H9 (cell line): Measurements from ENCODE around the gene COPB2. TPM values are rescaled to one million over a fixed set of nuclear protein-coding genes. Genes with fewer than 3 reads are reported as not detected.

ENCODE experiments used
- DNase-seq: peaks from one replicate; pipeline ENCODE4 v3.0.0-alpha.2; 2017
- H2AFZ ChIP-seq: one replicate; pipeline ENCODE4 v1.6.1; 2013; ENCODE audit warnings: mild to moderate bottlenecking, low read length, control low read depth, moderate library complexity
- H2AK5ac ChIP-seq: 2 replicates; pipeline ENCODE4 v1.6.1; 2013; ENCODE audit warnings: low read length, control low read depth, mixed read lengths; ENCODE audit not compliant: insufficient read length
- H2BK120ac ChIP-seq: one replicate; pipeline ENCODE4 v1.6.1; 2013; ENCODE audit warnings: low read depth, mild to moderate bottlenecking, low read length, control low read depth, inconsistent platforms; ENCODE audit not compliant: poor library complexity, severe bottlenecking
- H2BK12ac ChIP-seq: 2 replicates; pipeline ENCODE4 v1.6.1; 2013; ENCODE audit warnings: low read length, control low read depth, mixed read lengths, low read depth; ENCODE audit not compliant: insufficient read length
- H2BK15ac ChIP-seq: 2 replicates; pipeline ENCODE4 v1.6.1; 2013; ENCODE audit warnings: low read depth, low read length, control low read depth
- H2BK20ac ChIP-seq: one replicate; pipeline ENCODE4 v1.6.1; 2013; ENCODE audit warnings: low read depth, mild to moderate bottlenecking, low read length, control low read depth, inconsistent platforms; ENCODE audit not compliant: poor library complexity, severe bottlenecking
- H2BK5ac ChIP-seq: 2 replicates; pipeline ENCODE4 v1.6.1; 2013; ENCODE audit warnings: low read length, control low read depth, mixed read lengths; ENCODE audit not compliant: insufficient read length
- H3K14ac ChIP-seq: 2 replicates; pipeline ENCODE4 v1.6.1; 2013; ENCODE audit warnings: low read length, control low read depth; ENCODE audit not compliant: insufficient read depth
- H3K18ac ChIP-seq: 2 replicates; pipeline ENCODE4 v1.6.1; 2013; ENCODE audit warnings: low read depth, mild to moderate bottlenecking, mixed read lengths, low read length, control low read depth; ENCODE audit not compliant: insufficient read length
- H3K23ac ChIP-seq: 2 replicates; pipeline ENCODE4 v1.6.1; 2013; ENCODE audit warnings: low read length, control low read depth, mixed read lengths, low read depth; ENCODE audit not compliant: insufficient read length
- H3K23me2 ChIP-seq: 2 replicates; pipeline ENCODE4 v1.6.1; 2013; ENCODE audit warnings: low read depth, mild to moderate bottlenecking, mixed read lengths, low read length, control low read depth; ENCODE audit not compliant: insufficient read length, poor library complexity, severe bottlenecking
- H3K27ac ChIP-seq: 2 replicates; pipeline ENCODE4 v1.5.1; 2013; ENCODE audit warnings: low read length, control low read depth, mixed read lengths, low read depth; ENCODE audit not compliant: insufficient read length
- H3K27me3 ChIP-seq: 2 replicates; pipeline ENCODE4 v1.6.1; 2013; ENCODE audit warnings: low read length, control low read depth, inconsistent platforms; ENCODE audit not compliant: insufficient read depth
- H3K4ac ChIP-seq: 2 replicates; pipeline ENCODE4 v1.6.1; 2013; ENCODE audit warnings: low read depth, mild to moderate bottlenecking, control low read depth, inconsistent platforms, low read length, moderate library complexity
- H3K4me1 ChIP-seq: 2 replicates; pipeline ENCODE4 v1.6.1; 2013; ENCODE audit warnings: low read length, control low read depth, inconsistent platforms; ENCODE audit not compliant: insufficient read depth
- H3K4me2 ChIP-seq: 2 replicates; pipeline ENCODE4 v1.6.1; 2013; ENCODE audit warnings: low read length, control low read depth, mixed read lengths; ENCODE audit not compliant: insufficient read length, insufficient read depth
- H3K56ac ChIP-seq: 2 replicates; pipeline ENCODE4 v1.6.1; 2013; ENCODE audit warnings: low read depth, mild to moderate bottlenecking, mixed read lengths, low read length, control low read depth; ENCODE audit not compliant: insufficient read length
- H3K79me1 ChIP-seq: 2 replicates; pipeline ENCODE4 v1.6.1; 2013; ENCODE audit warnings: low read depth, mild to moderate bottlenecking, moderate library complexity, low read length, control low read depth, inconsistent platforms; ENCODE audit not compliant: insufficient read depth, poor library complexity, severe bottlenecking
- H3K79me2 ChIP-seq: 2 replicates; pipeline ENCODE4 v1.6.1; 2013; ENCODE audit warnings: low read length, control low read depth, inconsistent platforms; ENCODE audit not compliant: insufficient read depth
- H3K9ac ChIP-seq: 2 replicates; pipeline ENCODE4 v1.6.1; 2013; ENCODE audit warnings: low read length, control low read depth, mixed read lengths; ENCODE audit not compliant: insufficient read length; ENCODE audit errors: extremely low read depth
- H3K9me3 ChIP-seq: one replicate; pipeline ENCODE4 v1.6.1; 2013; ENCODE audit warnings: low read depth, low read length, inconsistent platforms; ENCODE audit not compliant: control insufficient read depth
- H3T11ph ChIP-seq: one replicate; pipeline ENCODE4 v1.6.1; 2013; ENCODE audit warnings: mild to moderate bottlenecking, low read length, control low read depth, inconsistent platforms
- H4K20me1 ChIP-seq: one replicate; pipeline ENCODE4 v1.6.1; 2013; ENCODE audit not compliant: control insufficient read depth, insufficient read length, insufficient read depth
- H4K5ac ChIP-seq: 2 replicates; pipeline ENCODE4 v1.6.1; 2013; ENCODE audit warnings: low read depth, mild to moderate bottlenecking, mixed read lengths, low read length, control low read depth; ENCODE audit not compliant: insufficient read length
- H4K8ac ChIP-seq: replicated peaks from 2 replicates; pipeline ENCODE4 v1.6.1; 2013; ENCODE audit warnings: low read length, control low read depth, mixed read lengths, low read depth; ENCODE audit not compliant: insufficient read length
- H4K91ac ChIP-seq: 2 replicates; pipeline ENCODE4 v1.6.1; 2013; ENCODE audit warnings: low read depth, mild to moderate bottlenecking, moderate library complexity, mixed read lengths, low read length, control low read depth; ENCODE audit not compliant: insufficient read length
- H3K27ac Mint-ChIP-seq, 3 experiments: 2 replicates in 2 of 3; 3 replicates in 1 of 3; pipeline ENCODE4 v1.8.0; 2020 to 2021; ENCODE audit warnings: mixed read lengths in 3 of 3, mild to moderate bottlenecking in 1 of 3, moderate library complexity in 1 of 3
- H3K27me3 Mint-ChIP-seq: 2 replicates; pipeline ENCODE4 v1.8.0; 2021; ENCODE audit warnings: low read depth, mild to moderate bottlenecking, moderate library complexity, mixed read lengths
- H3K36me3 Mint-ChIP-seq, 3 experiments: 2 replicates in 2 of 3; 3 replicates in 1 of 3; pipeline ENCODE4 v1.8.0; 2020 to 2021; ENCODE audit warnings: low read depth in 3 of 3, mixed read lengths in 3 of 3; ENCODE audit not compliant: insufficient read depth in 1 of 3
- H3K4me1 Mint-ChIP-seq, 2 experiments: 2 replicates each; pipeline ENCODE4 v1.8.0; 2020; ENCODE audit warnings: mixed read lengths in 2 of 2
- H3K4me3 Mint-ChIP-seq, 2 experiments: 2 replicates in 1 of 2; 3 replicates in 1 of 2; pipeline ENCODE4 v1.8.0; 2020 to 2021; ENCODE audit warnings: mild to moderate bottlenecking in 2 of 2, mixed read lengths in 2 of 2, moderate library complexity in 1 of 2
- H3K9me3 Mint-ChIP-seq, 2 experiments: 2 replicates in 1 of 2; 3 replicates in 1 of 2; pipeline ENCODE4 v1.8.0; 2020; ENCODE audit warnings: mild to moderate bottlenecking in 2 of 2, mixed read lengths in 2 of 2, moderate library complexity in 1 of 2
- CTCF ChIP-seq: fragments of 200-600 bp; sonication (generic); conservative IDR thresholded peaks from 3 replicates; pipeline ENCODE4 v1.8.0; 2021; ENCODE audit warnings: antibody characterized with exemption, mild to moderate bottlenecking
- WGBS: extraction: QIAGEN DNeasy Blood & Tissue Kit; methylation state at CpG from one replicate; pipeline ENCODE4 v1.1.7; 2013; ENCODE audit warnings: missing lambda C conversion rate, low lambda C conversion rate, mixed read lengths; ENCODE audit not compliant: insufficient read length; ENCODE audit errors: extremely low coverage; 5-methylcytosine and 5-hydroxymethylcytosine counted together
- total RNA-seq: library from RNA; stranded (reverse); gene quantifications from 2 replicates; pipeline ENCODE4 v1.2.1, GENCODE V29; 2021

COPB2 gene
- total RNA-seq, 1 experiment from 2014 or later, result 121 TPM

GRCh38 chr3:139380575-139380974 lies 8.9 kb downstream of the COPB2 start:
- no peaks in the 10 kb centered on the region for H3K9me3 ChIP-seq
- H3K9me3 Mint-ChIP-seq, result no peaks in the 10 kb centered on the region
- no peak overlapping the region for H2AK5ac ChIP-seq
- no peaks in the 10 kb centered on the region for H3K79me2 ChIP-seq
- H2AFZ ChIP-seq, result no peak overlapping the region
- no peak for DNase-seq
- no peak overlapping the region for H2BK15ac ChIP-seq
- no peak overlapping the region for H2BK5ac ChIP-seq
- no peak overlapping the region for H3K18ac ChIP-seq
- H3K4me1 ChIP-seq, result no peaks in the 10 kb centered on the region
- H3K4me1 Mint-ChIP-seq, result no peaks in the 10 kb centered on the region
- H3T11ph ChIP-seq, result no peak overlapping the region
- no peak overlapping the region for H4K91ac ChIP-seq
- H4K8ac ChIP-seq, result no peak overlapping the region
- H3K4me2 ChIP-seq, result no peak overlapping the region
- H3K9ac ChIP-seq, result no peak overlapping the region
- H4K5ac ChIP-seq, result no peak overlapping the region
- peaks cover 17 to 50% (median 49%) of the 10 kb centered on the region in 3 experiments; a peak in 6 of 7 replicates for H3K36me3 Mint-ChIP-seq
- H4K20me1 ChIP-seq, result no peaks in the 10 kb centered on the region
- H2BK12ac ChIP-seq, result no peak overlapping the region
- peaks cover 7% of the 10 kb centered on the region for H3K79me1 ChIP-seq
- H3K27me3 ChIP-seq, result no peaks in the 10 kb centered on the region
- H2BK20ac ChIP-seq, result no peak overlapping the region
- TF ChIP-seq CTCF, result no peak
- H3K4me3 Mint-ChIP-seq, result no peak overlapping the region
- H2BK120ac ChIP-seq, result no peak overlapping the region
- H3K56ac ChIP-seq, result no peak overlapping the region
- H3K23ac ChIP-seq, result no peak overlapping the region
- H3K14ac ChIP-seq, result no peak overlapping the region
- no peak overlapping the region for H3K4ac ChIP-seq
- H3K23me2 ChIP-seq, result no peaks in the 10 kb centered on the region
- H3K27ac Mint-ChIP-seq, result no peak overlapping the region
- H3K27me3 Mint-ChIP-seq, result no peaks in the 10 kb centered on the region
- no CpG with 5 or more reads among the region's 4 CpGs for WGBS
- no peak overlapping the region for H3K27ac ChIP-seq
